ENCODE data around the gene ASPRV1.

DNA sequence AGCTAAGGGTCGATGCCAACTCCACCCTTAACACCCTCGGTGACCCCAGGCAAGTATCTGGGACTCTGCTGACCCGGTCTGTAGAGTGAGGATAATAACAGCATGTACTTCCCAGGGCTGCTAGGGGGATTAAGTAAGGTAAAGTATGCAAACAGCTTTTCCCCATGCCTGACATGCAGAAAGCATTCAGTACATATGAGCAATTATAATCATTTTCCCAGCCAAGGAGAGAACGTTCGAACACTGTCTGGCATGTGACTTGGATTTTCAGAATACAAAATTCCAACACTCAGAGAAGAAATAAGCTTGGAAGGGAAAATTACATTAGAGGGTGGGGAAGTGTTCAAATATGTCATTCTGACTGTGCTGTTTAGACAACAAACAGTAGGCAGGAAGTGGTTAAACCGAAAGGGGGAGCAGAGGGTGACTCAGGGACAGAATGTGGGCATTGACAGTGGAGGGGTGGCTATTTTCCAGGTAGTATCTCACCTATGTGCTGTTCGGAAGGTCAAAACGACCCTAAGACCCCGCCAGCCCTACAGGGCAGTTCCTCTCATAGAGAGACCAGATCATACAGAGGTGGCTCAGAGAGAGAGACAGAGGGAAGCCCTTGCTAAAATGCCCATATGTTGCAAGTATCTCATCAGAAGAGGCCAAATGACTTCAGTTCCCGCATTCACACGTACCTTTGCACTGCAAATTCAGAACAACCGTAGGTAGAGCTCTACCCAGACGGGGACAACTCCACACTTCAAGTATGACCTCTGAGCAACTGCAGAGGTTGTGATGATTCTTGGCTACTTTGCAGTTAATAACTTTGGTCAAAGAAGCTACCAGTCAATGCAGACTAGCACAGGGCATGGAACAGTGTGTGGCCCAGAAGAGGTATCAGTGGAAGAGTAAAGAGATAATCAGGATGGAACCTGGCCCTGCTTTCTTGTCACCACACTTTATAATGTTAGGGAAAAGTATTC, 14.8 kb downstream of the ASPRV1 start:
- TF ChIP-seq CTCF (IDR thresholded peaks at IDR 0.05) (no peak), POLR2A (IDR thresholded peaks at IDR 0.05) (no peak)

Measured in testis (tissue), 2 donors.